Neural progenitor cell (in vitro differentiated cells): ENCODE results near the gene FGF10.

Experiments
- EZH2 ChIP-seq: fragments of 200-600 bp; sonication (generic); IDR thresholded peaks from 2 replicates; pipeline ENCODE4 v1.6.1; 2017; ENCODE audit warnings: antibody characterized with exemption, mild to moderate bottlenecking, moderate library complexity
- EZH2phosphoT487 ChIP-seq: fragments of 200-600 bp; sonication (generic); IDR thresholded peaks from 2 replicates; pipeline ENCODE4 v1.6.1; 2017; ENCODE audit warnings: antibody characterized with exemption
- TF ChIP-seq, protein P1 (sequence below): fragments of 200-600 bp; sonication (generic); IDR thresholded peaks from 2 replicates; pipeline ENCODE4 v1.5.1; 2017; ENCODE audit warnings: antibody characterized with exemption, mild to moderate bottlenecking

DNA sequence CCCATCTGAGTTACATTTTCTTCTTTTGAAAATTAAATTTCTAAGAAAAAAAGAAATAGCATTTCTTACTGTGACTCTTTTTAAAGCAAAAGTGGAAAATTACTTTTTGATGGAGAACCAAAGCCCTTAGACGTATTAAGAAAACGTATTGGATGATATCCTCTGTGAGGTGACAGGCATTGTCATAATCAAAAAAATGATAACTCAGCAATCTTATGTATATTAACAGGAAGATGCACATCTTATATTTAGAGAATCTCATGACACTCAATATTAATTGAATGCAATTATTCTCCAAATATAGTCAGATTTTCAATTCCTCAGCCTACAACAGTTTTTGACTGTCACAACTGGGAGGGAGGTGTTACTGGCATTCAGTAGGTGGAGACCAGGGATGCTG lies 25.1 kb downstream of the FGF10 start:
- TF ChIP-seq EZH2, result no peak
- TF ChIP-seq, protein P1, sequence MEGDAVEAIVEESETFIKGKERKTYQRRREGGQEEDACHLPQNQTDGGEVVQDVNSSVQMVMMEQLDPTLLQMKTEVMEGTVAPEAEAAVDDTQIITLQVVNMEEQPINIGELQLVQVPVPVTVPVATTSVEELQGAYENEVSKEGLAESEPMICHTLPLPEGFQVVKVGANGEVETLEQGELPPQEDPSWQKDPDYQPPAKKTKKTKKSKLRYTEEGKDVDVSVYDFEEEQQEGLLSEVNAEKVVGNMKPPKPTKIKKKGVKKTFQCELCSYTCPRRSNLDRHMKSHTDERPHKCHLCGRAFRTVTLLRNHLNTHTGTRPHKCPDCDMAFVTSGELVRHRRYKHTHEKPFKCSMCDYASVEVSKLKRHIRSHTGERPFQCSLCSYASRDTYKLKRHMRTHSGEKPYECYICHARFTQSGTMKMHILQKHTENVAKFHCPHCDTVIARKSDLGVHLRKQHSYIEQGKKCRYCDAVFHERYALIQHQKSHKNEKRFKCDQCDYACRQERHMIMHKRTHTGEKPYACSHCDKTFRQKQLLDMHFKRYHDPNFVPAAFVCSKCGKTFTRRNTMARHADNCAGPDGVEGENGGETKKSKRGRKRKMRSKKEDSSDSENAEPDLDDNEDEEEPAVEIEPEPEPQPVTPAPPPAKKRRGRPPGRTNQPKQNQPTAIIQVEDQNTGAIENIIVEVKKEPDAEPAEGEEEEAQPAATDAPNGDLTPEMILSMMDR, result no peak
- no peak for TF ChIP-seq EZH2phosphoT487
